Prostate gland (tissue), 2 donors: ENCODE measurements around the gene CELF2.

Experiments
- POLR2A ChIP-seq: fragments of 450-650 bp; IDR thresholded peaks from one replicate; pipeline ENCODE4 v1.6.1; 2016; ENCODE audit warnings: antibody characterized with exemption, mild to moderate bottlenecking
- POLR2AphosphoS5 ChIP-seq: sonication (generic); formaldehyde crosslinking; IDR thresholded peaks from one replicate; pipeline ENCODE4 v1.6.1; 2017; ENCODE audit warnings: antibody characterized with exemption
- TF ChIP-seq, protein P1 (sequence below), 4 experiments: fragments of 200-600 bp in 2 of 4; fragments of 450-650 bp in 2 of 4; sonication (generic) in 2 of 4; IDR thresholded peaks; 1 replicate in 3 of 4; 2 replicates in 1 of 4; pipeline ENCODE4 v1.5.1; 2016 to 2019; ENCODE audit warnings: antibody characterized with exemption in 4 of 4, mild to moderate bottlenecking in 2 of 4, moderate library complexity in 2 of 4

DNA sequence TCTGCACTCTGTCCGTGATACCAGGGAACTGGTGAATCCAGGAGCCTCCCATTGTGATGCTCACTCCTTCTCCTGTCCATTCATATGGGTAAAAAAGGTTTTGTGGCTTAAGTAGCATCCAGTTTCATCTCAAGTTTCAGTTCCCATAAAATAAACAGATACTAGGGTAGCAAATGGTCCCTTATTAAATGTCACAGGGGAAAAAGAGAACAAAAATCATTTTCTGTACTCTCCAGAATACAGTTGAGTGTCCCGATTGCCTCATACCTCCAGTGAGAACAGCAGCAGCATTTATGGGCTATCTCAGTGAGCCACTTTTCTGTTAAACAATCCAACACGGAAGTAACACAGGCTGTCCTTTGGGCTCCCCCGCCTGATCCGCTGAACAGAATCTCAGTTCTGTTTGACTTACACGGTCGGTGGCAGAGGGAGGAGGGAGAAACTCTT, 179.6 kb downstream of the CELF2 start:
- TF ChIP-seq, protein P1, sequence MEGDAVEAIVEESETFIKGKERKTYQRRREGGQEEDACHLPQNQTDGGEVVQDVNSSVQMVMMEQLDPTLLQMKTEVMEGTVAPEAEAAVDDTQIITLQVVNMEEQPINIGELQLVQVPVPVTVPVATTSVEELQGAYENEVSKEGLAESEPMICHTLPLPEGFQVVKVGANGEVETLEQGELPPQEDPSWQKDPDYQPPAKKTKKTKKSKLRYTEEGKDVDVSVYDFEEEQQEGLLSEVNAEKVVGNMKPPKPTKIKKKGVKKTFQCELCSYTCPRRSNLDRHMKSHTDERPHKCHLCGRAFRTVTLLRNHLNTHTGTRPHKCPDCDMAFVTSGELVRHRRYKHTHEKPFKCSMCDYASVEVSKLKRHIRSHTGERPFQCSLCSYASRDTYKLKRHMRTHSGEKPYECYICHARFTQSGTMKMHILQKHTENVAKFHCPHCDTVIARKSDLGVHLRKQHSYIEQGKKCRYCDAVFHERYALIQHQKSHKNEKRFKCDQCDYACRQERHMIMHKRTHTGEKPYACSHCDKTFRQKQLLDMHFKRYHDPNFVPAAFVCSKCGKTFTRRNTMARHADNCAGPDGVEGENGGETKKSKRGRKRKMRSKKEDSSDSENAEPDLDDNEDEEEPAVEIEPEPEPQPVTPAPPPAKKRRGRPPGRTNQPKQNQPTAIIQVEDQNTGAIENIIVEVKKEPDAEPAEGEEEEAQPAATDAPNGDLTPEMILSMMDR (IDR thresholded peaks at IDR 0.05): no peak
- TF ChIP-seq POLR2A (no peak), POLR2AphosphoS5 (peak; percentile 77)
